ENCODE results near the gene PTPRA. TPM values are rescaled to one million over a fixed set of nuclear protein-coding genes. Genes with fewer than 3 reads are reported as not detected.

The PTPRA gene
- total and polyA plus RNA-seq, 2 of the 13 experiments (the other 11 are each of a cell fraction or from before 2014, with no cell fraction given), result 47.2 to 127 TPM

GRCh38 chr20:2930538-2930937, 57.3 kb downstream of the PTPRA start:
- no peaks in the 10 kb centered on the region for H3K79me2 ChIP-seq (ENCODE audit: insufficient read depth, low read length)
- no peak overlapping the region for H3K27ac ChIP-seq (ENCODE audit: extremely low read length, insufficient read depth, low read length)
- DNase-seq (ENCODE audit: low spot score) (no peak), FAIRE-seq (no peak), ATAC-seq (no peak)
- intact Hi-C loops (cut with micrococcal nuclease; ENCODE audit: unreplicated experiment), result no loop called here
- in situ Hi-C loops (cut with HindIII; ENCODE audit: extremely low pct_ligation_motif_present, low pct_unique_long_range_greater_than_20kb), result no loop called here
- BruUV-seq (replicated peaks), result no TSS peak
- H4K20me1 ChIP-seq (ENCODE audit: insufficient read depth, low read length), result no peaks in the 10 kb centered on the region
- H3K27me3 ChIP-seq (ENCODE audit: control insufficient read depth in 1 of 2, insufficient read depth in 2 of 2, low read length in 2 of 2), result no peaks in the 10 kb centered on the region
- H3K9me3 ChIP-seq (ENCODE audit: low read length), result no peaks in the 10 kb centered on the region
- WGBS (ENCODE audit: low lambda C conversion rate), result 62% methylated on average over 1 of the region's 1 CpG
- TF ChIP-seq SMYD3 (CRISPR knock-in tag; IDR thresholded peaks at IDR 0.05) (no peak), ATF7 (IDR thresholded peaks at IDR 0.05) (peak; percentile 73), ATF7 (CRISPR knock-in tag; IDR thresholded peaks at IDR 0.05) (no peak), ZNF318 (CRISPR knock-in tag; IDR thresholded peaks at IDR 0.05) (no peak), IKZF5 (CRISPR knock-in tag; IDR thresholded peaks at IDR 0.05) (no peak), ZFP37 (CRISPR knock-in tag; IDR thresholded peaks at IDR 0.05; ENCODE audit: borderline replicate concordance) (no peak), ZNF468 (CRISPR knock-in tag; IDR thresholded peaks at IDR 0.05) (no peak), CEBPB (IDR thresholded peaks at IDR 0.05; ENCODE audit: borderline replicate concordance, low read depth, low read length) (no peak)
- ChIA-PET POLR2A (no interaction called here), CTCF (ENCODE audit: low intra/inter-chr PET ratio, low total read pairs) (no interaction called here)
- H3K36me3 ChIP-seq (replicated peaks in 1 of 2; ENCODE audit: control insufficient read depth in 1 of 2, insufficient read depth in 2 of 2, low read length in 2 of 2), result peaks cover 6 to 14% of the 10 kb centered on the region in 2 experiments; a peak in 3 of 5 replicates
- H3K4me2 ChIP-seq (ENCODE audit: low read depth, low read length), result no peak overlapping the region
- no peaks in the 10 kb centered on the region for H3K4me1 ChIP-seq (ENCODE audit: insufficient read depth, low read length)
- no peak overlapping the region for H3K9ac ChIP-seq (ENCODE audit: insufficient read depth, low read depth, low read length)
- no peak overlapping the region for H3K4me3 ChIP-seq (replicated peaks in 1 of 3; ENCODE audit: insufficient read depth in 1 of 3, low read depth in 2 of 3, low read length in 3 of 3)
- no peak overlapping the region for H2AFZ ChIP-seq (ENCODE audit: low read length)
